Hepatocyte (in vitro differentiated cells): ENCODE measurements around the gene POTEG.
"Not testable (repeated sequence)": the region's sequence is repeated elsewhere in the genome, so short reads cannot be mapped to it uniquely, and the experiment has no call there.

Source experiments
- EZH2 ChIP-seq: fragments of 200-600 bp; sonication (generic); IDR thresholded peaks from 2 replicates; pipeline ENCODE4 v1.6.1; 2016; ENCODE audit warnings: antibody characterized with exemption, mild to moderate bottlenecking, borderline replicate concordance
- EZH2phosphoT487 ChIP-seq: fragments of 200-600 bp; sonication (generic); IDR thresholded peaks from one replicate; pipeline ENCODE4 v1.6.1; 2018; ENCODE audit warnings: antibody characterized with exemption, mild to moderate bottlenecking, low read depth, moderate library complexity; ENCODE audit not compliant: unreplicated experiment, severe bottlenecking
- TF ChIP-seq, protein P1 (sequence below): fragments of 200-600 bp; sonication (generic); IDR thresholded peaks from 2 replicates; pipeline ENCODE4 v1.5.1; 2016; ENCODE audit warnings: antibody characterized with exemption, mild to moderate bottlenecking; ENCODE audit not compliant: poor library complexity

DNA sequence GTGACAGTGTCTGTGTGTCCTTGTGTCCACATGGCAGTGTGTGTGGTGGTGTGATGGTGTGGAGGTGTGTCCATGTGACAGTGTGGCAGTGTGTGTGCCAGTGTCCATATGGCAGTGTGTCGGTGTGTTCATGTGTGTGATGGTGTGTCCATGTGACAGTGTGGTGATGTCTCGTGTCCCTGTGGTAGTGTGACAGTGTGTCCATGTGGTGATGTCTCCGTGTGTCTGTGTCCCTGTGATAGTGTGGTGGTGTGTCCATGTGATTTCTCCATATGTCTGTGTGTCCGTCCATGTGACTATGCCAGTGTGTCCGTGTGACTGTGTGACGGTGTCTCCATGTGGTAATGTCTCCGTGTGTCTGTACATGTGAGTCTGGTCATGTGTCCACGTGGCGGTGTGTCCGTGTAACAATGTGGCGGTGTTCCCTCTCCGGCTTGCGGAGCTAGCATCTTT lies 59.7 kb downstream of the POTEG start:
- TF ChIP-seq, protein P1, sequence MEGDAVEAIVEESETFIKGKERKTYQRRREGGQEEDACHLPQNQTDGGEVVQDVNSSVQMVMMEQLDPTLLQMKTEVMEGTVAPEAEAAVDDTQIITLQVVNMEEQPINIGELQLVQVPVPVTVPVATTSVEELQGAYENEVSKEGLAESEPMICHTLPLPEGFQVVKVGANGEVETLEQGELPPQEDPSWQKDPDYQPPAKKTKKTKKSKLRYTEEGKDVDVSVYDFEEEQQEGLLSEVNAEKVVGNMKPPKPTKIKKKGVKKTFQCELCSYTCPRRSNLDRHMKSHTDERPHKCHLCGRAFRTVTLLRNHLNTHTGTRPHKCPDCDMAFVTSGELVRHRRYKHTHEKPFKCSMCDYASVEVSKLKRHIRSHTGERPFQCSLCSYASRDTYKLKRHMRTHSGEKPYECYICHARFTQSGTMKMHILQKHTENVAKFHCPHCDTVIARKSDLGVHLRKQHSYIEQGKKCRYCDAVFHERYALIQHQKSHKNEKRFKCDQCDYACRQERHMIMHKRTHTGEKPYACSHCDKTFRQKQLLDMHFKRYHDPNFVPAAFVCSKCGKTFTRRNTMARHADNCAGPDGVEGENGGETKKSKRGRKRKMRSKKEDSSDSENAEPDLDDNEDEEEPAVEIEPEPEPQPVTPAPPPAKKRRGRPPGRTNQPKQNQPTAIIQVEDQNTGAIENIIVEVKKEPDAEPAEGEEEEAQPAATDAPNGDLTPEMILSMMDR, result not testable (repeated sequence)
- TF ChIP-seq EZH2, EZH2phosphoT487: not testable (repeated sequence)
